ENCODE measurements around the gene CDKN2AIPNL.

Gene CDKN2AIPNL

DNA sequence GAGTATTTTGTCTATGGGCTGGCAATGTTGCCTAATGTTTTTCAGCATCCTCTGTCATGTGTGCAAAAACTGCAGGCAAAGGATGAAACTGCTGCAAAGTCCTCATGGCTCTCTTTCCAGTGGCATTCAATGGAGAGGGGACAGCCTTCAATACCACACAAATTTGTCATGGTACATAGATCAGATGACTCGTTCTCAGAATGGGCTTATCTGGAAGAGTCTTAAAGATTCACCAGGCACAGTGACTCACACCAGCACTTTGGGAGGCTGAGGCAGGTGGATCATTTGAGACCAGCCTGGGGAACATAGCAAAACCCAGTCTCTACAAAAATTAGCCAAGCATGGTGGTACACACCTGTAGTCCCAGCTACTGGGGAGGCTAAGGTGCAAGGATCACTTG lies 5.3 kb downstream of the CDKN2AIPNL start:
- TF ChIP-seq, protein P1, sequence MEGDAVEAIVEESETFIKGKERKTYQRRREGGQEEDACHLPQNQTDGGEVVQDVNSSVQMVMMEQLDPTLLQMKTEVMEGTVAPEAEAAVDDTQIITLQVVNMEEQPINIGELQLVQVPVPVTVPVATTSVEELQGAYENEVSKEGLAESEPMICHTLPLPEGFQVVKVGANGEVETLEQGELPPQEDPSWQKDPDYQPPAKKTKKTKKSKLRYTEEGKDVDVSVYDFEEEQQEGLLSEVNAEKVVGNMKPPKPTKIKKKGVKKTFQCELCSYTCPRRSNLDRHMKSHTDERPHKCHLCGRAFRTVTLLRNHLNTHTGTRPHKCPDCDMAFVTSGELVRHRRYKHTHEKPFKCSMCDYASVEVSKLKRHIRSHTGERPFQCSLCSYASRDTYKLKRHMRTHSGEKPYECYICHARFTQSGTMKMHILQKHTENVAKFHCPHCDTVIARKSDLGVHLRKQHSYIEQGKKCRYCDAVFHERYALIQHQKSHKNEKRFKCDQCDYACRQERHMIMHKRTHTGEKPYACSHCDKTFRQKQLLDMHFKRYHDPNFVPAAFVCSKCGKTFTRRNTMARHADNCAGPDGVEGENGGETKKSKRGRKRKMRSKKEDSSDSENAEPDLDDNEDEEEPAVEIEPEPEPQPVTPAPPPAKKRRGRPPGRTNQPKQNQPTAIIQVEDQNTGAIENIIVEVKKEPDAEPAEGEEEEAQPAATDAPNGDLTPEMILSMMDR (conservative IDR thresholded peaks at IDR 0.05; ENCODE audit: low read length): no peak
- DNase-seq (ENCODE audit: low read depth): no peak
- H3K4me3 ChIP-seq (ENCODE audit: low read length): no peak overlapping the region

DNA sequence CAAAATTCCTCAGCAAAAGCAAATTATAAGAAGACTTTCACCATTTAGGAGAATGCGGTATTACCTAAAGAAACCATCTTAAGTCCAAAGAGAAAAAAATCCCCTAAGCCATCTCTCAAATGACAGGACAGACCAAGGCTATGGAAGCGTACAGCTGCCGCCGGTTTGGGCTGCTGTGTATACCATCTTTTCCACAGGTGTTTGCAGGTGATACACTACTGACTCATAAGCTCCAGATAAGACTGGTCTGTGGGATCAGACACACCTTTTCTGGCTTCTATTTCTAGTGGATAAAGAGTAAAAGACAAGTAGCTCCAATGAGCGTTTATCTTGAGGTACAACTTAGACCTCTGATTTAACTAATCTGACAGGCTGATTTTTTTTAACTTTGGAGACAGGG lies 7.7 kb downstream of the CDKN2AIPNL start:
- no peak overlapping the region for H3K4me3 ChIP-seq (ENCODE audit: low read length)
- TF ChIP-seq, protein P1 (conservative IDR thresholded peaks at IDR 0.05; ENCODE audit: low read length): no peak
- no peak for DNase-seq (ENCODE audit: low read depth)

DNA sequence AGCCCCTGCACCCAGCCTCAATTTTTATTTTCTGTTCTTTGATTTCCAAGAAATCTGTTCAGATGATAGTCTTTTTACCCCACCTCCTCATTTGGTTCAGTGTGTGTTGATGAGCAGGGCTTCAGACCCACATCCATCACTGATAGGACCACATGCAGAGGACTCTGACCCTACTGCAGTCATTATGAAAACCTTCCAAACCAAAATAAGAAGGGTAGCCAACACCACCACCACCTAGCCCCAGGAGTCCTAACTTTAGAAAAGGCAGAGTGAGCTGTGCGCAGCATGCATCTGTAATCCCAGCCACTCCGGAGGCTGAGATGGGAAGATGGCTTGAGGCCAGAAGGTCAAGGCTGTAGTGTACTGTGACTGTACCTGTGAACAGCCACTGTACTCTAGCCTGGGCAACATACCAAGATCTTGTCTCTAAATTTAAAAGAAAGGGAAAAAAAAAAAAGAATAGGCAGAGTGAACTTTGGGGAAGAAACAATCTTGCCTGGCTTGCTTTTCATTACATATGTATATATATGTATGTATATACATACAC lies 13.0 kb downstream of the CDKN2AIPNL start:
- no peak for DNase-seq (ENCODE audit: low read depth)
- TF ChIP-seq, protein P1 (conservative IDR thresholded peaks at IDR 0.05; ENCODE audit: low read length): no peak

DNA sequence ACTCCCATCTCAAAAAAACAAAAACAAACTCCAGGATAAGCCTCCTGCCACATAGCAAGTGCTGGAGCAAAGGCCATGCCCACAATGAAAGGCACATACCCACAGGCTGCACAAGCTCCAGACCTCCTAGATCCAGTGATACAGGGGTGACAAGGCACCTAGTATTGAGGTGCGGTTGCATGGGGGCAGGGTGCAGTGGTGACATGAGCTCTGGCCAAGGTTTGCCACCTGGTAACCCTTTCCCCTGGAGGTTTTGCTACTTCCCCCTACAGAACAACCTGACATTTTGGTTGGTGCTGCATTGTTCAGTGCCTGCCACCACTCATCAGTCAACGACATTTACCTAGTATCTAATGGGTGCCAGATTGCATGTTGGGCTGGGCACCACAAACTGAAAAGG lies 14.5 kb downstream of the CDKN2AIPNL start:
- no peak overlapping the region for H3K4me3 ChIP-seq (ENCODE audit: low read length)
- TF ChIP-seq, protein P1 (conservative IDR thresholded peaks at IDR 0.05; ENCODE audit: low read length): no peak
- no peak for DNase-seq (ENCODE audit: low read depth)

More for the DNA sequence above, 13.0 kb downstream of the CDKN2AIPNL start:
- H3K4me3 ChIP-seq (ENCODE audit: low read length): no peak overlapping the region

DNA sequence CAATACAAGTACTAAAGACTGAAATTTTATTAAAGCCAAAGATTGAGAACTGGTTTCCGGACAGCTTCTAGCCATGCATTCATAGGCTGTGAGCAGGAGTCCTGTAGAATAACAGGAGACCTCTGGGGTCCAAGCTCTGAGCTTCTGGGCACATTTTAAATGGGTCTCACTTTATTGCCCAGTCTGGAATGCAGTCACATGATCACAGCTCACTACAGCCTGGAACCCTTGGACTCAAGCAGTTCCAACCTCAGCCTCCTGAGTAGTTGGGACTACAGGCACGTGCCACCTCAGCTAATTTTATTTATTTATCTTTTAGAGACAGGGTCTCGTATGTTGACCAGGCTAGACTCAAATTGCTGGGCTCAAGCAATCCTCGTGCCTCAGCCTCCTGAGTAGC lies 15.4 kb downstream of the CDKN2AIPNL start:
- H3K4me3 ChIP-seq (ENCODE audit: low read length): no peak overlapping the region
- DNase-seq (ENCODE audit: low read depth): no peak
- TF ChIP-seq, protein P1 (conservative IDR thresholded peaks at IDR 0.05; ENCODE audit: low read length): no peak

DNA sequence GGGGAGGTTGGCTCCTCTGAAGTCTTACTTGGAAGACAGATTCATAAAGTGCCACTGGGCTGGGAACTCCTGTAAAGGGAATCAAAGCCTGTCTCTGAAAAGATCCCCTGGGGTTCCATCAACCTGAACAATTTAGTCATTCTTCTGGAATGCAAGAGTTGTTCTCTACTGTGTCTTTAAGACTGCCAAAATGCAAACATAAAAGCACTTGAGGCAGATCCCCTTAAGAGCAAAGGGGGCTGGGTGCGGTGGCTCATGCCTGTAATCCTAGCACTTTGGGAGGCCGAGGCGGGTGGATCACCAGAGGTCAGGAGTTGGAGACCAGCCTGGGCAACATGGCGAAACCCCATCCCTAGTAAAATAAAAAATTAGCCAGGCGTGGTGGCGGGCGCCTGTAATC lies 16.7 kb downstream of the CDKN2AIPNL start:
- DNase-seq (ENCODE audit: low read depth): no peak
- H3K4me3 ChIP-seq (ENCODE audit: low read length): no peak overlapping the region
- TF ChIP-seq, protein P1 (conservative IDR thresholded peaks at IDR 0.05; ENCODE audit: low read length): no peak

DNA sequence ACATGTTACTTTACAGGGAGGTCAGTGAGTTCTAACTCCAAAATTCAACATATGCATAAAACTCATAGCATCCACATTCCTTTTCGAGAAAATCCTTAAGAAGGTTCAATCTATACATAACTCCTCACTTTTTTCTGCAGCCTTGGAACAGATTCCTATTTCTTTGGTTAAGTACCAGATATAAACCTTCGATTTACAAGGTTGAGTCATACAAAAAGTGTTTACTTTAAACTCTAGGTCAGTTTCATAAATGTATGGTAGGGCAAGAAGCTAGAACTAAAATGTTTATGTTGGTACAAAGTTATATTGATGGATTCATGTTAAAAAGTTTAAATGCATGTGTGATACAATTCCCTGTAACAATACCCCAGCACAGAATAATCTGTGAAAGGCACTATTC lies 19.4 kb downstream of the CDKN2AIPNL start:
- TF ChIP-seq, protein P1 (conservative IDR thresholded peaks at IDR 0.05; ENCODE audit: low read length): no peak
- no peak for DNase-seq (ENCODE audit: low read depth)

More for the DNA sequence above, 19.4 kb downstream of the CDKN2AIPNL start:
- H3K4me3 ChIP-seq (ENCODE audit: low read length): no peak overlapping the region
